ENCODE measurements around the gene ACACA. TPM values are rescaled to one million over a fixed set of nuclear protein-coding genes. Genes with fewer than 3 reads are reported as not detected.

The ACACA gene
- total and polyA plus RNA-seq, 8 donors, result 9.1 to 31.6 (median 13.1) TPM

DNA sequence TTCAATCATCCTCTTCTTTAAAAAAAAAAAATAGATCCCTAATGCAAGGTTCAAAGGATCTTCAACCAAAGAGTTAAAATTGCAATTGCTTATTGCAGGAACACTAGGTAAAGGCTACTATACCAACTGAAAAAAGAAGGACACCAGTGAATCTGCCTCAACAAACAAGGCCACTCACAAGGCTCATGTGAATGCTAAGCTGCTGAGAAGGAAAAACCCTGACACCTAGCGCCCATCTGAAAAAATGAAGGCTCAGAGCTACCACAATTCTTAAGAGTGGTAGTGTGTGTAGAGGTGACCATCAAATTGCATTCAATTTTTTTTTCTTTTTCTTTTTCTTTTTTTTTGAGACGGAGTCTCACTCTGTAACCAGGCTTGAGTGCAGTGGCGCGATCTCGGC is 232.4 kb downstream of the ACACA start:
- H3K4me3 ChIP-seq, result no peak overlapping the region
- H3K4me1 ChIP-seq, result peaks cover 0 to 4% (median 0%) of the 10 kb centered on the region in 3 donors
- no peaks in the 10 kb centered on the region for H3K27me3 ChIP-seq
- peak in 2 of 4 donors; percentile 67 to 68 for ATAC-seq
- no peaks in the 10 kb centered on the region for H3K9me3 ChIP-seq
- DNase-seq, result no peak
- WGBS, 2 donors, result 94 to 96% methylated on average over 5 of the region's 5 CpGs
- TF ChIP-seq, protein P1, sequence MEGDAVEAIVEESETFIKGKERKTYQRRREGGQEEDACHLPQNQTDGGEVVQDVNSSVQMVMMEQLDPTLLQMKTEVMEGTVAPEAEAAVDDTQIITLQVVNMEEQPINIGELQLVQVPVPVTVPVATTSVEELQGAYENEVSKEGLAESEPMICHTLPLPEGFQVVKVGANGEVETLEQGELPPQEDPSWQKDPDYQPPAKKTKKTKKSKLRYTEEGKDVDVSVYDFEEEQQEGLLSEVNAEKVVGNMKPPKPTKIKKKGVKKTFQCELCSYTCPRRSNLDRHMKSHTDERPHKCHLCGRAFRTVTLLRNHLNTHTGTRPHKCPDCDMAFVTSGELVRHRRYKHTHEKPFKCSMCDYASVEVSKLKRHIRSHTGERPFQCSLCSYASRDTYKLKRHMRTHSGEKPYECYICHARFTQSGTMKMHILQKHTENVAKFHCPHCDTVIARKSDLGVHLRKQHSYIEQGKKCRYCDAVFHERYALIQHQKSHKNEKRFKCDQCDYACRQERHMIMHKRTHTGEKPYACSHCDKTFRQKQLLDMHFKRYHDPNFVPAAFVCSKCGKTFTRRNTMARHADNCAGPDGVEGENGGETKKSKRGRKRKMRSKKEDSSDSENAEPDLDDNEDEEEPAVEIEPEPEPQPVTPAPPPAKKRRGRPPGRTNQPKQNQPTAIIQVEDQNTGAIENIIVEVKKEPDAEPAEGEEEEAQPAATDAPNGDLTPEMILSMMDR (IDR thresholded peaks at IDR 0.05), result no peak
- no peak overlapping the region for H3K27ac ChIP-seq
- H3K36me3 ChIP-seq, result peaks cover 0 to 7% (median 0%) of the 10 kb centered on the region in 3 donors
- FAIRE-seq, result no peak
- intact Hi-C loops (cut with DNase I), result no loop called here

DNA sequence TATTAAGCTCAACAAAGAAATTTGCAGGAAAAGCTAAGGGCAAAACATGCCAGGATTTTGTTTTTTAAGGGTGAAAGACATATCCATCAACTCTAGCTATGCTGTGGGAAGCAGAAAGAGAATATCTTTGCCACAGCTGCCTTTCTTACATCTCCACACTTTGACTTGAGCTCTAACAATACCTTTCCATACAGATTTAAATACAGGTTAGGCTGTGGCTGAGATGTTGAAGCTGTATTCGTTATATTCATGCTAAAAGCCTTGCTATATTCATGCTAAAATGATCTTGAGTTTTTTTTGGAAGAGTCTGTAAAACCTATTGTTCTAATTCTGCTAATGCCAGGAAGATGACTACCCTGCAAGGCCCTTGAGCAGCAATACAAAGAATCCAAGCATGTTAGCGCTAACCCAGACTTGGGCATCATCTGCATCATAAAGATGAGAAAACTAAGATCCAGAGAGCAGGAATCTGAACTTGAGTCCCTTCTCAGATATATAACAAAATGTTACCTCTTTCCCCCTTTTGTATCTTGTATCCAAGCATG is 235.7 kb downstream of the ACACA start:
- DNase-seq (no peak), FAIRE-seq (no peak), ATAC-seq (no peak)
- Histone ChIP-seq H3K27ac (no peak overlapping the region), H3K4me1 (peaks cover 0 to 14% (median 4%) of the 10 kb centered on the region in 3 donors), H3K36me3 (no peaks in the 10 kb centered on the region), H3K9me3 (no peaks in the 10 kb centered on the region), H3K27me3 (no peaks in the 10 kb centered on the region), H3K4me3 (no peak overlapping the region)
- intact Hi-C loops (cut with DNase I), result no loop called here
- WGBS, 2 donors, result 90 to 93% methylated on average over 2 of the region's 2 CpGs
- TF ChIP-seq, protein P1 (IDR thresholded peaks at IDR 0.05), result no peak

DNA sequence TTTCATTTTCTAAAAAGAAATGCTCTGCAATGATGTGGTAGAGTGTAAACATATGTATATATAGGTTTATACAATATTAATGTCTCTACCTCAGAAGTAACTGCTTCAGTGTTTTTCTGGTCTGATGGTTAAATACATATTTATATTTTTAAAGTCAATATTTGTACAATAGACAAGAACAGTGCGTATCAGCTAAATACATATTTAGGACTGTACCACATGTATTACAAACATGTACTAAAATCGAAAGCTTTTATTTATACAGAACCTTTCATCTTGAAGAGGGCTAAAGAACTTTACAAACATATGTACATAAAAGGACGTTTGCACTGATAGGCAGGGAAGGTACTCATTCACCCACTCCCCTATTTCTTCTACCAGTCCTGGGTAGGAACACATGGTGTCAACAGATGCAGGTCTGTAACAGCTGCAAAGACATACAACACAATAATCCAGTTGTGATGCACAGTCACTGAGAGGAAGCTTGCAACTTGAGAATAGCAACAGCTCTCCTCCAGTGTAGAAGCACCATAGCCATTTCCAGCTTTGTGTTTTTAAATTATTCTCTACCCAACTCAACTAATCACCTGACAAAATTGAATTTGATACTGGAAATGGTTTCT is 237.8 kb downstream of the ACACA start:
- intact Hi-C loops (cut with DNase I), result no loop called here
- peaks cover 0 to 14% (median 4%) of the 10 kb centered on the region in 3 donors for H3K4me1 ChIP-seq
- FAIRE-seq (no peak), DNase-seq (no peak), ATAC-seq (peak in 3 of 4 donors; percentile 30 to 66 (median 61))
- no peak overlapping the region for H3K27ac ChIP-seq
- H3K4me3 ChIP-seq, result no peak overlapping the region
- 31 to 35% methylated on average over 3 of the region's 3 CpGs for WGBS, 2 donors
- H3K9me3 ChIP-seq, result no peaks in the 10 kb centered on the region
- H3K27me3 ChIP-seq, result no peaks in the 10 kb centered on the region
- no peaks in the 10 kb centered on the region for H3K36me3 ChIP-seq
- TF ChIP-seq, protein P1 (IDR thresholded peaks at IDR 0.05), result no peak

DNA sequence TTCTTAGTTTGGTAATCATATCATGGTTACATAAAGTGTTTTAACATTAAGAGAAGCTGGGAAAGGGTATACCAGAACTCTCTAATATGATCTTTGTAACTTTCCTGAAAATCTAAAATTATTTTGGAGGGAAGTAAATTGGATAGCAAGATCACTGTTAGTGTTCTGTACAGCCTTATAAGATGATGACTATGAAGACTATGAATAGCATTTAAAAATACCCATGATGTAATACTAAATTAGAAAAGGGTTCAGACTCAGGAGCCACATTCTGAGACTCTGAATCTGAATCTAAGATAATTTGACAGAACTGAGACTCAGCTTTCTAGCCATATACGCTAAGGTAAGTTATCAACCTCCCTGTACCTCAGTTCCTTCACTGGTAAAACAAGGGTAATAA is 238.9 kb downstream of the ACACA start:
- Histone ChIP-seq H3K4me1 (peaks cover 0 to 14% (median 4%) of the 10 kb centered on the region in 3 donors), H3K27ac (no peak overlapping the region), H3K9me3 (no peaks in the 10 kb centered on the region), H3K27me3 (no peaks in the 10 kb centered on the region), H3K36me3 (no peaks in the 10 kb centered on the region), H3K4me3 (no peak overlapping the region)
- TF ChIP-seq, protein P1 (IDR thresholded peaks at IDR 0.05), result no peak
- intact Hi-C loops (cut with DNase I), result no loop called here
- DNase-seq (no peak), ATAC-seq (no peak), FAIRE-seq (no peak)
- WGBS, 2 donors, result 95% methylated on average over 1 of the region's 1 CpG

DNA sequence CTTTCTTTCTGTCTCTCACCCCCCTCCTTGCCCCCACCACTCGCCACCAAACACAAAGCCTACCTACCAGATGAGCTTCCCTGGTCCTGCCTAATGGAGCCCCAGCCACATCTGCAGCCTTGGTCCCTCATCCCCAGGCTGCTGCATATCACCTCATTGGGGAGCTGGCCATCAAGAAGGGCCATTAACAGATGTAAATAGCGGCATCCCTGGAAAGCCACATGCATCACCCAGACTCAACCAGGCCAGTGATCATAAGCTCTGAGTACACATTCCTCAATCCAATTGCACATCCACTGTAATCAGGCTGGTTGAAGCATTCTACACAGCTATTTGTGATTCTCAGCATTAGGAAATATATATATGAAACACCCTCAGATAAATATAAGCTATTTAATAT is 242.6 kb downstream of the ACACA start:
- ATAC-seq (no peak), FAIRE-seq (no peak), DNase-seq (no peak)
- no peak overlapping the region for H3K4me3 ChIP-seq
- peaks cover 0 to 4% (median 0%) of the 10 kb centered on the region in 3 donors for H3K36me3 ChIP-seq
- WGBS, 2 donors, result 94 to 98% methylated on average over 2 of the region's 2 CpGs
- no peak overlapping the region for H3K27ac ChIP-seq
- H3K4me1 ChIP-seq, result peaks cover 0 to 9% (median 4%) of the 10 kb centered on the region in 3 donors
- intact Hi-C loops (cut with DNase I), result no loop called here
- H3K27me3 ChIP-seq, result no peaks in the 10 kb centered on the region
- no peaks in the 10 kb centered on the region for H3K9me3 ChIP-seq
- TF ChIP-seq, protein P1 (IDR thresholded peaks at IDR 0.05), result no peak
